Mesothelial cell of epicardium (in vitro differentiated cells): ENCODE data around the gene CLSTN2. TPM values are rescaled to one million over a fixed set of nuclear protein-coding genes. Genes with fewer than 3 reads are reported as not detected.

ENCODE experiments used
- DNase-seq, 2 experiments: peaks; one replicate each; pipeline ENCODE4 v3.0.0; 2021; ENCODE audit warnings: low spot score in 2 of 2; ENCODE audit not compliant: unreplicated experiment in 2 of 2
- H3K27ac Mint-ChIP-seq: 2 replicates; pipeline ENCODE4 v1.8.0; 2021; ENCODE audit warnings: mixed read lengths
- H3K27me3 Mint-ChIP-seq: 2 replicates; pipeline ENCODE4 v1.8.0; 2021; ENCODE audit warnings: low read depth, mixed read lengths
- H3K36me3 Mint-ChIP-seq: 2 replicates; pipeline ENCODE4 v1.8.0; 2021; ENCODE audit warnings: mixed read lengths
- H3K4me1 Mint-ChIP-seq: 2 replicates; pipeline ENCODE4 v1.8.0; 2021; ENCODE audit warnings: mixed read lengths
- H3K4me3 Mint-ChIP-seq: 2 replicates; pipeline ENCODE4 v1.8.0; 2021; ENCODE audit warnings: mild to moderate bottlenecking, moderate library complexity, mixed read lengths
- H3K9me3 Mint-ChIP-seq: 2 replicates; pipeline ENCODE4 v1.8.0; 2021; ENCODE audit warnings: mixed read lengths
- CTCF ChIP-seq: fragments of 200-600 bp; sonication (generic); IDR thresholded peaks from one replicate; pipeline ENCODE4 v1.5.0; 2021; ENCODE audit warnings: antibody characterized with exemption; ENCODE audit not compliant: unreplicated experiment
- total RNA-seq: library from RNA; stranded (reverse); gene quantifications from 3 replicates; pipeline ENCODE4 v1.2.1, GENCODE V29; 2021

Gene CLSTN2
- total RNA-seq, 1 donor from 2014 or later = 18.2 TPM

DNA sequence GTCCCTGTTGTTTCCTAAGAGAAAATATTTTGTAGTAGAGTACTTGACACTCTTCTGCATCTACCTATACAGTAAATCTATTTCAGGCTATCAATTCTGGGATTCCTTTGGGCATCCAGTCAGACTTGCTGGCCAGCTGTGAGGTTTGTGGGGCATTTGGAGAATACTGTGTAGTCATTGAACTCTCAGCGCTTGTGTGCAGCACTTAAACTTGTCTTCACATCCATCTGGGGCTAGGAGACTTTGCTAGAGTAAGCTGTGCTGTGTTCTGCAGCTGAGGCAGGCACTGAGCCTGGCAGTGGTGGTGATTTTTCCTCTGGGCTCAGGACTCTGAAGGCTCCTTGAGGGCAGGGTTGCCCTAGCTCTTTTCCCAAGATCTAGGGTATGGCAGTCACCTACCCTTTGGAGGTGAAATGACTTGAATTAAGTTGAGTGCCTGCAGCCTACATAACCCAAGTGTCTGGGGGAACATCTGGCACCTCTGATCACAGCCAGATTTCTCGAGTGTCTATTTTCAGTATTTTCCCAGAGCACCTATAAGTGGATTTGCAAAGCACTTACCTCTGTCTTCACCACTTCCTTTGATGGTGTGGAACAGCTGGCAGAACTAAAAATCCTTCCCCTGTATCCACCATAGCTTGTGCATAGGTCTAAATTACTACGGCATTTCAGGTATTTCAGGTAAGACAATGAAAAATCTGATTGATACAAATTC is 19.3 kb downstream of the CLSTN2 start:
- Mint-ChIP-seq H3K4me1 (no peaks in the 10 kb centered on the region), H3K27ac (no peak overlapping the region), H3K4me3 (no peak overlapping the region), H3K36me3 (no peaks in the 10 kb centered on the region), H3K9me3 (no peaks in the 10 kb centered on the region), H3K27me3 (peaks cover 30% of the 10 kb centered on the region)
- no peak for DNase-seq
- TF ChIP-seq CTCF = no peak

GRCh38 chr3:139957844-139958243 is 22.9 kb downstream of the CLSTN2 start:
- H3K9me3 Mint-ChIP-seq = no peaks in the 10 kb centered on the region
- no peak for TF ChIP-seq CTCF
- H3K36me3 Mint-ChIP-seq = no peaks in the 10 kb centered on the region
- DNase-seq = no peak
- H3K27me3 Mint-ChIP-seq = peaks cover 48% of the 10 kb centered on the region
- no peaks in the 10 kb centered on the region for H3K4me1 Mint-ChIP-seq
- H3K4me3 Mint-ChIP-seq = no peak overlapping the region
- no peak overlapping the region for H3K27ac Mint-ChIP-seq

- DNase-seq = no peak
- Mint-ChIP-seq H3K4me3 (no peak overlapping the region), H3K27ac (no peak overlapping the region), H3K27me3 (peaks cover 22% of the 10 kb centered on the region), H3K9me3 (no peaks in the 10 kb centered on the region), H3K4me1 (no peaks in the 10 kb centered on the region), H3K36me3 (no peaks in the 10 kb centered on the region)
- TF ChIP-seq CTCF = no peak
Observed at GRCh38 chr3:139969386-139969785, 34.4 kb downstream of the CLSTN2 start.

GRCh38 chr3:139970526-139970925 is 35.5 kb downstream of the CLSTN2 start:
- DNase-seq = no peak
- H3K4me1 Mint-ChIP-seq = no peaks in the 10 kb centered on the region
- H3K27ac Mint-ChIP-seq = no peak overlapping the region
- no peaks in the 10 kb centered on the region for H3K9me3 Mint-ChIP-seq
- no peak overlapping the region for H3K4me3 Mint-ChIP-seq
- H3K36me3 Mint-ChIP-seq = no peaks in the 10 kb centered on the region
- TF ChIP-seq CTCF = no peak
- H3K27me3 Mint-ChIP-seq = peaks cover 18% of the 10 kb centered on the region

- no peak for TF ChIP-seq CTCF
- Mint-ChIP-seq H3K27me3 (peaks cover 13% of the 10 kb centered on the region), H3K9me3 (no peaks in the 10 kb centered on the region), H3K36me3 (no peaks in the 10 kb centered on the region), H3K27ac (no peak overlapping the region), H3K4me1 (no peaks in the 10 kb centered on the region), H3K4me3 (no peak overlapping the region)
- DNase-seq = no peak
Observed at GRCh38 chr3:139974809-139975425, 39.9 kb downstream of the CLSTN2 start.
